ENCODE data around the gene SGCA.

Gene SGCA

DNA sequence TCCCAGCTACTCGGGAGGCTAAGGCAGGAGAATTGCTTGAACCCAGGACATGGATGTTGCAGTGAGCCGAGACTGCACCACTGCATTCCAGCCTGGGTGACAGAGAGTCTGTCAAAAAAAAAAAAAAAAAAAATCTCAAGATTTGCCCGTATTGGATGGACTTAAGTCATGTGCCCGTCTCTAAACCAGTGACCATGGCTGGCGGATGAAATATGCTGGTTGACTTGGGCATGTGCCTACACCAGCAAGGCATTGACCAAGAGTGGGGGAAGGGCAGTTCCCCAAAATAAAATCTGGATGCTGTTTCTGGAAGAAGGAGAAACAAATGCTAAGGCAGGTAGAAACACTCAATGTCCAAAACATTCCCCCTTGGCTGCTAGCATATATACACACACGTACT lies 57.1 kb downstream of the SGCA start:
- Histone ChIP-seq H3K9me3 (ENCODE audit: control insufficient read depth, insufficient read depth, low read length) (peaks cover 11% of the 10 kb centered on the region; the same call in 1 of the 2 replicates), H3F3A (ENCODE audit: control insufficient read depth, insufficient read depth) (no peaks in the 10 kb centered on the region), H3K36me3 (ENCODE audit: control insufficient read depth, low read length) (no peaks in the 10 kb centered on the region), H3K27ac (ENCODE audit: low read depth, low read length) (no peak overlapping the region), H3K9me2 (replicated peaks; ENCODE audit: control insufficient read depth, low read length) (no peaks in the 10 kb centered on the region), H3K79me2 (ENCODE audit: control insufficient read depth, low read length) (no peaks in the 10 kb centered on the region), H3K27me3 (ENCODE audit: control insufficient read depth, low read length) (no peaks in the 10 kb centered on the region), H3K4me1 (ENCODE audit: control insufficient read depth, low read length) (no peaks in the 10 kb centered on the region), H4K20me1 (ENCODE audit: control insufficient read depth, insufficient read depth, low read depth, low read length) (no peaks in the 10 kb centered on the region), H3K4me3 (ENCODE audit: low read length) (no peak overlapping the region), H3K4me2 (ENCODE audit: low read length) (no peak overlapping the region)
- TF ChIP-seq EZH2phosphoT487 (IDR thresholded peaks at IDR 0.05; ENCODE audit: borderline replicate concordance, low read length), result no peak
- TF ChIP-seq, protein P1, sequence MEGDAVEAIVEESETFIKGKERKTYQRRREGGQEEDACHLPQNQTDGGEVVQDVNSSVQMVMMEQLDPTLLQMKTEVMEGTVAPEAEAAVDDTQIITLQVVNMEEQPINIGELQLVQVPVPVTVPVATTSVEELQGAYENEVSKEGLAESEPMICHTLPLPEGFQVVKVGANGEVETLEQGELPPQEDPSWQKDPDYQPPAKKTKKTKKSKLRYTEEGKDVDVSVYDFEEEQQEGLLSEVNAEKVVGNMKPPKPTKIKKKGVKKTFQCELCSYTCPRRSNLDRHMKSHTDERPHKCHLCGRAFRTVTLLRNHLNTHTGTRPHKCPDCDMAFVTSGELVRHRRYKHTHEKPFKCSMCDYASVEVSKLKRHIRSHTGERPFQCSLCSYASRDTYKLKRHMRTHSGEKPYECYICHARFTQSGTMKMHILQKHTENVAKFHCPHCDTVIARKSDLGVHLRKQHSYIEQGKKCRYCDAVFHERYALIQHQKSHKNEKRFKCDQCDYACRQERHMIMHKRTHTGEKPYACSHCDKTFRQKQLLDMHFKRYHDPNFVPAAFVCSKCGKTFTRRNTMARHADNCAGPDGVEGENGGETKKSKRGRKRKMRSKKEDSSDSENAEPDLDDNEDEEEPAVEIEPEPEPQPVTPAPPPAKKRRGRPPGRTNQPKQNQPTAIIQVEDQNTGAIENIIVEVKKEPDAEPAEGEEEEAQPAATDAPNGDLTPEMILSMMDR (IDR thresholded peaks at IDR 0.05; ENCODE audit: low read depth, low read length, poor library complexity, severe bottlenecking), result no peak
